Measurements from ENCODE around the gene GOLGB1. TPM values are rescaled to one million over a fixed set of nuclear protein-coding genes. Genes with fewer than 3 reads are reported as not detected.

GOLGB1 gene
- total and polyA plus RNA-seq, 2 donors (not counting 3 experiments of a cell fraction or from before 2014, with no cell fraction given) = 7.4 to 42.7 TPM

- Histone ChIP-seq H3K9me3 (replicated peaks; ENCODE audit: control insufficient read depth, insufficient read depth, low read length) (no peaks in the 10 kb centered on the region), H3K4me3 (replicated peaks in 1 of 3; ENCODE audit: insufficient read depth in 1 of 3, low read depth in 1 of 3, low read length in 3 of 3) (no peak overlapping the region), H3K4me2 (ENCODE audit: insufficient read depth, low read length) (no peak overlapping the region), H3K4me1 (ENCODE audit: control insufficient read depth, extremely low read depth, insufficient read depth, low read length) (peaks cover 5% of the 10 kb centered on the region), H3K36me3 (ENCODE audit: control insufficient read depth in 2 of 2, extremely low read depth in 1 of 2, insufficient read depth in 2 of 2, low read length in 2 of 2) (peaks cover 5 to 9% of the 10 kb centered on the region in 2 experiments), H3K79me2 (ENCODE audit: control insufficient read depth, insufficient read depth, low read length) (no peaks in the 10 kb centered on the region), H3K9ac (replicated peaks; ENCODE audit: extremely low read depth, insufficient read depth, low read length) (no peak overlapping the region), H3K27ac (ENCODE audit: insufficient read depth, low read depth, low read length) (no peak overlapping the region), H3K9me1 (replicated peaks; ENCODE audit: control insufficient read depth, extremely low read depth, insufficient read depth, low read length) (no peaks in the 10 kb centered on the region), H4K20me1 (replicated peaks; ENCODE audit: control insufficient read depth, extremely low read depth, insufficient read depth, low read length) (no peaks in the 10 kb centered on the region), H3K27me3 (ENCODE audit: control insufficient read depth in 2 of 2, insufficient read depth in 2 of 2, low read length in 2 of 2) (no peaks in the 10 kb centered on the region), H2AFZ (ENCODE audit: low read depth, low read length) (no peak overlapping the region)
- POLR2A ChIA-PET = interaction anchor here (0.6 kb wide), 1 partner anchor 37 kb away, joined by 8 read pairs; no protein-coding TSS in a partner anchor
- DNase-seq (ENCODE audit: low read depth, low spot score) (no peak), FAIRE-seq (no peak)
- dilution Hi-C loops (cut with MboI; ENCODE audit: extremely low pct_ligation_motif_present, low sequenced_read_pairs) (no loop called here), intact Hi-C loops (cut with micrococcal nuclease) (no loop called here)
- no TSS peak for BruUV-seq (replicated peaks)
- TF ChIP-seq POLR2AphosphoS5 (IDR thresholded peaks at IDR 0.05; ENCODE audit: insufficient read depth, low read depth, low read length) = no peak
- no peak for TF ChIP-seq JUN (IDR thresholded peaks at IDR 0.05; ENCODE audit: borderline replicate concordance, insufficient read depth, insufficient read length, low read depth)
- TF ChIP-seq CTCF (IDR thresholded peaks at IDR 0.05; ENCODE audit: extremely low read depth in 1 of 2, insufficient read depth in 1 of 2, low read depth in 1 of 2, low read length in 2 of 2) = no peak
- no peak for TF ChIP-seq FOS (IDR thresholded peaks at IDR 0.05; ENCODE audit: borderline replicate concordance, insufficient read depth, low read length)
- no peak for TF ChIP-seq EZH2 (IDR thresholded peaks at IDR 0.05; ENCODE audit: borderline replicate concordance, low read depth, low read length, severe bottlenecking)
- no peak for TF ChIP-seq MAX (IDR thresholded peaks at IDR 0.05; ENCODE audit: insufficient read depth, insufficient read length)
- TF ChIP-seq GATA2 (IDR thresholded peaks at IDR 0.05; ENCODE audit: insufficient read depth, insufficient read length, low read depth, low read length) = no peak
- no peak for TF ChIP-seq MYC (IDR thresholded peaks at IDR 0.05; ENCODE audit: low read depth, low read length)
- no peak for TF ChIP-seq POLR2A (IDR thresholded peaks at IDR 0.05; ENCODE audit: low read depth, low read length)
- CTCF ChIA-PET = no interaction called here
These were observed 104.5 kb downstream of the GOLGB1 start for GRCh38 chr3:121645054-121645453.
